ENCODE results near the gene COL5A2. TPM values are rescaled to one million over a fixed set of nuclear protein-coding genes. Genes with fewer than 3 reads are reported as not detected.

COL5A2 gene
- total and polyA plus RNA-seq, 11 donors, result 4.4 to 61.1 (median 12.4) TPM

DNA sequence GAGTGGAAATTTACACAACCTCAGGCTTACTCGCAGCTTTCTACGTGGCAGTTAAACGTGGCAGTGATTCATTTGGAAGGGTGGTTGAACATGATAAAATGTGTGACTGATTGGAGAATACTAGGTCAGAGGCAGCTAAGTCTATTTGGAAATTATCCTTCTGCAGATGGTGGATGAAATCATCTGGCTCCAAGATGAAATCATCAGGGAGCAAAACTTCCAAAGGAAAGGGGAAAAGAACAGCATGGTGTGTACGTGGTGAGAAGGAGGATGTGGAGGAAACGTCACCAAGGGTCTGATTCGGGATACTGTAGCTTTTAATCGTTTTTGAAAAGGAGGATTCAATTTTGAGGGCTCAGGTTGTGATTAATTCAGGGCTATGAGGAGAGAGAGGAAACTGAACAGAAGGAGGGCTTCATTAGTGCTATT lies 157.5 kb downstream of the COL5A2 start:
- DNase-seq, result peak in 4 of 5 donors; percentile 23 to 45 (median 28)
- intact Hi-C loops (cut with DNase I), result no loop called here
- Histone ChIP-seq H3K9me3 (no peaks in the 10 kb centered on the region), H3K27me3 (no peaks in the 10 kb centered on the region), H3K4me1 (peaks cover 0 to 9% (median 0%) of the 10 kb centered on the region in 12 donors), H3K36me3 (no peaks in the 10 kb centered on the region), H3K27ac (peak overlapping the region; percentile 35 to 75 (median 66)), H3K4me3 (peak overlapping the region in 1 of 12 donors; percentile 6)
- WGBS, 4 donors, result 54 to 60% (median 56%) methylated on average over 7 of the region's 7 CpGs
- peak; percentile 63 to 87 (median 80) for ATAC-seq
- TF ChIP-seq, protein P1, sequence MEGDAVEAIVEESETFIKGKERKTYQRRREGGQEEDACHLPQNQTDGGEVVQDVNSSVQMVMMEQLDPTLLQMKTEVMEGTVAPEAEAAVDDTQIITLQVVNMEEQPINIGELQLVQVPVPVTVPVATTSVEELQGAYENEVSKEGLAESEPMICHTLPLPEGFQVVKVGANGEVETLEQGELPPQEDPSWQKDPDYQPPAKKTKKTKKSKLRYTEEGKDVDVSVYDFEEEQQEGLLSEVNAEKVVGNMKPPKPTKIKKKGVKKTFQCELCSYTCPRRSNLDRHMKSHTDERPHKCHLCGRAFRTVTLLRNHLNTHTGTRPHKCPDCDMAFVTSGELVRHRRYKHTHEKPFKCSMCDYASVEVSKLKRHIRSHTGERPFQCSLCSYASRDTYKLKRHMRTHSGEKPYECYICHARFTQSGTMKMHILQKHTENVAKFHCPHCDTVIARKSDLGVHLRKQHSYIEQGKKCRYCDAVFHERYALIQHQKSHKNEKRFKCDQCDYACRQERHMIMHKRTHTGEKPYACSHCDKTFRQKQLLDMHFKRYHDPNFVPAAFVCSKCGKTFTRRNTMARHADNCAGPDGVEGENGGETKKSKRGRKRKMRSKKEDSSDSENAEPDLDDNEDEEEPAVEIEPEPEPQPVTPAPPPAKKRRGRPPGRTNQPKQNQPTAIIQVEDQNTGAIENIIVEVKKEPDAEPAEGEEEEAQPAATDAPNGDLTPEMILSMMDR (IDR thresholded peaks at IDR 0.05), result no peak
- no peak for TF ChIP-seq POLR2A (IDR thresholded peaks at IDR 0.05)

DNA sequence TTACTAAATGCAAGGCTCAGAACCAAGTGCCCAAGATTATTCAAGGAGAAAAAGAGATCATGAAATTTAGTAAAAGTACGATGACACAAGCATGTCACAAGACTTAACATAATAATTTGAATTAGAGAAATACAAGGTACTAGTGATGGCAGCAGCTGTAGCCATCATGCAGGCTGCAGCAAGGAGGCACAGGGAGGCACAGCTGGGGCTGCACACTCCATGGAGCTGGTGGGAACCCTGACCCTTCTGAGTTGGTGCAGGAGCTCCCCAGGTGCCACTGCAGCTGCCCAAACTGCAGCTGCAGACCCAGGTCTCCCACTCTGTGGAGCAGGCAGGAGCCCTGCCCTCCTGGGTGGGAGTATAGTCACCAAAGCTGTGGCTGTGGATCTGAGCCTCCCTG lies 159.4 kb downstream of the COL5A2 start:
- no peak overlapping the region for H3K4me3 ChIP-seq
- no peaks in the 10 kb centered on the region for H3K27me3 ChIP-seq
- WGBS, 4 donors, result 82 to 91% (median 86%) methylated on average over 1 of the region's 1 CpG
- ATAC-seq (peak in 1 of 4 donors; percentile 6), DNase-seq (no peak)
- TF ChIP-seq, protein P1 (IDR thresholded peaks at IDR 0.05), result no peak
- TF ChIP-seq POLR2A (IDR thresholded peaks at IDR 0.05), result no peak
- H3K9me3 ChIP-seq, result no peaks in the 10 kb centered on the region
- no peaks in the 10 kb centered on the region for H3K36me3 ChIP-seq
- no peak overlapping the region for H3K27ac ChIP-seq
- peaks cover 0 to 6% (median 0%) of the 10 kb centered on the region in 12 donors for H3K4me1 ChIP-seq
- intact Hi-C loops (cut with DNase I), result no loop called here

- Histone ChIP-seq H3K27ac (no peak overlapping the region), H3K36me3 (no peaks in the 10 kb centered on the region), H3K27me3 (no peaks in the 10 kb centered on the region), H3K9me3 (no peaks in the 10 kb centered on the region), H3K4me1 (peaks cover 0 to 13% (median 0%) of the 10 kb centered on the region in 12 donors), H3K4me3 (no peak overlapping the region)
- TF ChIP-seq POLR2A (IDR thresholded peaks at IDR 0.05), result no peak
- TF ChIP-seq, protein P1 (IDR thresholded peaks at IDR 0.05), result no peak
- intact Hi-C loops (cut with DNase I), result no loop called here
- no peak for DNase-seq
- ATAC-seq, result no peak
Measured at GRCh38 chr2:189018631-189019030, 160.9 kb downstream of the COL5A2 start.

- Histone ChIP-seq H3K4me3 (no peak overlapping the region), H3K9me3 (no peaks in the 10 kb centered on the region), H3K36me3 (peaks cover 0 to 17% (median 9%) of the 10 kb centered on the region in 9 donors), H3K4me1 (peaks cover 0 to 15% (median 0%) of the 10 kb centered on the region in 12 donors), H3K27me3 (no peaks in the 10 kb centered on the region), H3K27ac (no peak overlapping the region)
- no peak for DNase-seq
- no peak for ATAC-seq
- TF ChIP-seq, protein P1 (IDR thresholded peaks at IDR 0.05), result no peak
- no peak for TF ChIP-seq POLR2A (IDR thresholded peaks at IDR 0.05)
- intact Hi-C loops (cut with DNase I), result no loop called here
Measured at GRCh38 chr2:189016311-189016861, 163.2 kb downstream of the COL5A2 start.

All from heart left ventricle (tissue), 16 donors.